IPS-18c (cell line): ENCODE measurements around the gene CBFA2T3.
"Not testable (repeated sequence)": the region's sequence is repeated elsewhere in the genome, so short reads cannot be mapped to it uniquely, and the experiment has no call there.

Experiments used
- H3K4me3 ChIP-seq: 2 replicates; pipeline ENCODE4 v1.7.0; 2013; ENCODE audit warnings: low read depth, mild to moderate bottlenecking, low read length, moderate library complexity; ENCODE audit not compliant: insufficient read depth
- H3K9me3 ChIP-seq: one replicate; pipeline ENCODE4 v1.6.1; 2013; ENCODE audit warnings: mild to moderate bottlenecking, low read length, moderate library complexity; ENCODE audit not compliant: control insufficient read depth, insufficient read depth

The CBFA2T3 gene

DNA sequence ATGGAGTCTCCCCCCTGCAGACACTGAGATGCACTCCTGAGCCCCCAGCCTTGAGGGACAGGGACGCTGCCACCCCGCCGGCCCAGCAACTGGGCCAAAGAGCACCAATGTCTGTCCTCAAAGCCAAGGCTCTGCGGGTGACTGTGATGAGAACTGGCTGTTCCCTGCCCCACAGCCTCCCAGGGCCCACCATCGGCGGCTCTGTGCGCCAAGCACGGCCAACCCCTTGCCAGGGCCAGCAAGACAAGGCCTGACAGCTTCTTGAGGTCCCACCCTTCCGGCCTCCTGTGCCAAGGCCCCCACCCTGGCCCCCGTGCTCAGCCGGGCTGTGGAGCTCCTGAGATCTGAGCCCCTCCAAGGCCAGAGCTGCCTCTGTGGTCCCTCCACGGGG, 76.3 kb downstream of the CBFA2T3 start:
- no peak overlapping the region for H3K4me3 ChIP-seq

DNA sequence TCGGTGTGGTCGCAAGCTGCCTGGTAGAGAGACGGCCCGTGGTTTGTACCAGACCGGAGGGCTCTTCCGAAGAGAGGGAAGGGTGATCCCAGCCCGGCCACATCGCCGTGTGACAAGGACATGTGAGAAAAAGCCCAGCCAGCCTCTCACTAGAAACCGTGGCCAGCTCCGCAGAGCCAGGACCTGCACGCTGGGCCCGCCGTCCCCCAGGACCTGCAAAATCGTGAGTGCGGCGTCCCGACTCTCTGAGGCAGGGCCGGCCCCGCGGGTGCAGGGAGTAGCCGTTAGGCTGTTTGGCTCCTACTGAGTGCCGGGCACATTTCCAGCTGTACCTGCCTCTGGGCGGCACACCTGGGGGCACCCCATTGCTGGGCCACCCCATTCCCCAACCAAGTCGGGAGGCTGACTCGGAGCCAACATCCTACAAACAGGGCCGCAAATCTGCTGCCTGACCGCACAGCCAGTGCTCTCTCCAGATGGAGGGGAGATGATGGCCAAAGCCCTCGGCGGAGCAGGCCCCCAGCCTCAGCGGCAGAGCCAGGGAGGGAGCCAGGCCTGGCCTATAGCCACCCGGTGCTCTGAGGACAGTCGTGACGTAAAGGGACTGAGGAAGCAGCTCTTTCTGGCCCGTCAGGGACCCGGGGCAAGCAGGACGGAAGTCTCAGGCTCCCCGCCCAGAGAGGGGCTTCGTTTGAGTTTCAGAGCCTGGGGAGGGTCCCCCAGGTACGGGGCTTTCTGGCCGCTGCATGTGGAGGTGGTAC, 76.9 kb downstream of the CBFA2T3 start:
- H3K9me3 ChIP-seq: no peaks in the 10 kb centered on the region
- H3K4me3 ChIP-seq: no peak overlapping the region

More for the DNA sequence above, 76.3 kb downstream of the CBFA2T3 start:
- H3K9me3 ChIP-seq: no peaks in the 10 kb centered on the region

DNA sequence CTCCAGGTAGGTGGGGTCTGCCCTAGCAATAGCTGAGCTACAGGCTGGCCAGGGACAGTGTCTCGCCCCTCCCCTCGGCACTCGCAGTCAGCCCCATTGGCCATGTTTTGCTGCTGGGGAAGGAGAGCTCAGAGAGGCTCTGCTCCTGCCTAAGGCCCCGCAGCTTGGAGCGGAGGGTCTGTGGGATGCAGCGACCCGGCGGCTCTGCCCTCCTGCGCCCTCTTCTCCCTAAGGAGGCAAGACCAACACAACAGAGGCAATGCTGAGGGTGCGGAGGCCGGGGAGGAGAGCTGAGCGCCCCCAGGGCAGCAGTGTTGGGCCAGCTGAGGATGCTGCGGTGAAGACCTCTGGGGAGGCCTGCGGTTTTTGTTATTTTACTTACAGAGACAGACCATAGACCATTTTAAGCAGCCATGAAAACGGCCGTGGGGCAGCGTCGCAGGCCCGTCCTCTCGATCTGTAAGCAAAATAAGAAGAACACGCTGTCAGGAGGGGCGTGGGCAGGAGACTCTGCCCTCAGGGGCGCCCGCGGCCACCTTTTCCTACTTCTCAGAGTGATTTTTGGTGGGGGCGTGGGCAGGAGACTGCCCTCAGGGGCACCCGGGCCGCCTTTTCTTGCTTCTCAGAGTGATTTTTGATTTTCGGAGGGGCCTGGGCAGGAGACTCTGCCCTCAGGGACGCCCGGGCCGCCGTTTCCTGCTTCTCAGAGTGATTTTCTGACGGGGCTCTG, 79.1 kb downstream of the CBFA2T3 start:
- Histone ChIP-seq H3K9me3 (no peaks in the 10 kb centered on the region), H3K4me3 (no peak overlapping the region)

DNA sequence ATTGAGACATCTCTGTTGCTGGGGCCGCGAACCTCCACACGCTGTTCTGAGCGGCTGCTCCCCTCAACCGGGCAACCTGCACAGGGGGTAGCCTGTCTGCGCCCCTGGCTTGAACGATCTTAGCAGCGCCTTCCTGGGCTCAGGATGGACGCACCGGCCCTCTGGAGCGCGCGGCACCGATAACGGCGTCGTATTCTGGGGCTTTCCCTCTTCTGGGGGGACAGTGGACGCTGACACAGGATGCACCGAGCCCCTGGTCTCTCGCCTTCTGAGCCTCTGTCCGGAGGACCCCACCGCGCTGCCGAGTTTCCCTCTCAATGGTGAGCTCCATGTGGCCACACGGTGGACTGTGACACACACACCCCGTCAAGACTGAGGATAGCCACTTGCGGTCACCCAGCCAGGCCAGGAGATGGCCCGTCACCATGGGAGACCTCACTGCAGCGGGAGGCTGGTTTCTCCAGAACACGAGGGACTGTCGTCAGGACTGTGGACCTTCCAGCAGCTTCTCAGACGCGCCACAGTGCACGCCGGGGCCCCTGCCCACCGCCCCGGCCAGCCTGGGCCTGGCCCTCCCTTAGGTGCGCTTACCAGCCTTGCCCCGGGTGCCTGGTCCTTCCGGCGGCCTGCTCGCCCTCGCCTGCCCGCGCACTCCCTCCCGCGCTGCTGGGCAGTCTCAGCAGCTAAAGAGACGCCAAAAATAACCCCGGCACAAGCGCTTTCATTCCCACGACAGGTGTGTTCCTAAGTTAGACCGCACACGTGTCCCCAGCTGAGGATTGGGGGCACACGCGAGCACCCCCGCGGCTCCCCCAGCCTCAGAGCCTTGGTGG, 80.6 kb downstream of the CBFA2T3 start:
- Histone ChIP-seq H3K9me3 (no peaks in the 10 kb centered on the region), H3K4me3 (no peak overlapping the region)

DNA sequence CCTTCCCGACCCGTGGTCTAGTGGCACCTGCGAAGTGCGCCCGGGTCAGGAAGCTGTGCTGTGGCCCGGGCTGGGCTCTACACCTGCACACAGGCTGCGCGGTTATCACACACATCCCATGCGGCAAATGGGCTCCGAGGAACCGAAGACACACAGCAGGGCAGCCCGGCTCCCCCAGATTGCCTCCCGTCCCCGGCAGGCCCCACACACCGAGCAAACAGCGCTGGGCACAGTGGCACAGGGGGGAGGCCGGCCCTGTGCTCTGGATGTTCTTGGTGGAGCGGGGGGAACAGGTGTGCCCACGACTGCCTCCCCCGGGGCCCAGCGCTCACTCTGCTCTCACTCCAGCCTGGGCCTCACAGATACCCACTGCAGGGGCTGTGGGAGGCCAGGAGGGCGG, 81.7 kb downstream of the CBFA2T3 start:
- H3K4me3 ChIP-seq: no peak overlapping the region
- no peaks in the 10 kb centered on the region for H3K9me3 ChIP-seq

DNA sequence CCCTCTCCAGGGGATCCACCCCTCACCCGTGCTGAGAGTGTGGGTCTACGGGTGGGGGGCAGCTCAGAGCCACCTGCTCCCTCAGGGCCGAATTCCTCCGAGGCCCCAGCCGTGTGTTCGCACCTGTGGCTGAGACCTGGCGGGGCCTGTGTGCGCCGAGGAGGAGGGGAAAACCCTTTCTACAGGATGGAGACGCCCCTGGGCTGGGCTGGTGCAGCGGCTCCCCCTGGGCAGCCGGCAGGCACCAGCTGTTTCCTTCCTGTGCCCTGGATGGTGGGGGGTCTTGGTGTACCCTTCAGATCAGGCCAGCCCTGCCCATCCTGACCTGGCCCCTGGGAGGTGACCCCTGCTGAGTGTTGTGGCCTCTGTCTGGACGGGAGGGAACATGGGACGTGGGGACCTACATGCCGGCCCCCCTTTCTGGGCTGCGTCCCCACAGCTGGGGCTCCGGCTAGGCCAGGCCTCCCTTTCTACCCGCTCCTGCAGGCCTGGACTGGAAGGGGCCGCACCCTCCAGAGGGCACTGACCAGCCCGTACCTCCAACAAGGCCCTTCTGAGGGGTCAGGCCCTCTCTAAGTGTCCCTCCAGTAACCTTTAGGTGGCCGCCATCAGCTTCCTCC, 82.2 kb downstream of the CBFA2T3 start:
- Histone ChIP-seq H3K4me3 (no peak overlapping the region), H3K9me3 (no peaks in the 10 kb centered on the region)

DNA sequence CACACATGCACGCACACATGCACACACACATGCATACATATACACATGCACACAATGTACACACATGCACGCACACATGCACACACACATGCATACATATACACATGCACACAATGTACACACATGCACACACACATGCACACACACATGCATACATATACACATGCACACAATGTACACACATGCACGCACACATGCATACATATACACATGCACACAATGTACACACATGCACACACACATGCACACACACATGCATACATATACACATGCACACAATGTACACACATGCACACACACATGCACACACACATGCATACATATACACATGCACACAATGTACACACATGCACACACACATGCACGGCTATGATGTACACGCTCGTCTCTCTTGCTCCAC, 82.7 kb downstream of the CBFA2T3 start:
- not testable (repeated sequence) for H3K9me3 ChIP-seq, H3K4me3 ChIP-seq

DNA sequence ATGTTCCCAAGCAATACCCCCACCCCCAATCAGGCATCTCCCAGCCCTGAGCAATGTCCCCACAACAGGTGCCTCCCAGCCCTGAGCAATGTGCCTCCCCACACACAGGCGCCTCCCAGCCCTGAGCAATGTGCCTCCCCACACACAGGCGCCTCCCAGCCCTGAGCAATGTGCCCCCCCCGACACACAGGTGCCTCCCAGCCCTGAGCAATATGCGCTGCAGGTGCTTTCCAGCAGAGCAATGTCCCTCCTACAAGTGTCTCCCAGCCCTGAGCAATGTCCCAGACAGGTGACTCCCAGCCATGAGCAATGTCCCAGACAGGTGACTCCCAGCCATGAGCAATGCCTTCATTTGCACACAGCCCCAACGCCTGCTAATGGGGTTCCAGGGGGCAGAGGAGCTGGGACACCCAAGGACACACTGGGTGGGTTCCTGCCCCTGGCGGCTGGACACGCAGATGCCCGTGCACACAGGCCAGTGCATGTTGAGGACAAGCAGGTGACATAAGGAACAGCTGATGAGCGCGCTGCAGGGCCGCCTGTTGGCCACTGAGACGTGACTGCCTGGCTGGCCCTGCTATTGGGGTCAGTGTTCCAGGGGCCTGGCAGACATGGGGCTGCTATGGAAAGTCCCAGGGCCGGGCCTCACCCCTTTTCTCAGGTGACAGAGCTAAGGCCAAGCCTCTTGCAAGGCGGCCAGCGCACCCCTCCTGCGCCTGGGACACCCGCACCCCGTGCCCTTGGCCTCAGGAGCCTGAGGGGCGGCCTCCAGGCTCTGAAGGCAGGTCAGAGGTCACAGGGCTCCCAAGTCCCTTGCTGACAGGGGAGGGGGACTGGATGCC, 83.7 kb downstream of the CBFA2T3 start:
- no peak overlapping the region for H3K4me3 ChIP-seq
- no peaks in the 10 kb centered on the region for H3K9me3 ChIP-seq

DNA sequence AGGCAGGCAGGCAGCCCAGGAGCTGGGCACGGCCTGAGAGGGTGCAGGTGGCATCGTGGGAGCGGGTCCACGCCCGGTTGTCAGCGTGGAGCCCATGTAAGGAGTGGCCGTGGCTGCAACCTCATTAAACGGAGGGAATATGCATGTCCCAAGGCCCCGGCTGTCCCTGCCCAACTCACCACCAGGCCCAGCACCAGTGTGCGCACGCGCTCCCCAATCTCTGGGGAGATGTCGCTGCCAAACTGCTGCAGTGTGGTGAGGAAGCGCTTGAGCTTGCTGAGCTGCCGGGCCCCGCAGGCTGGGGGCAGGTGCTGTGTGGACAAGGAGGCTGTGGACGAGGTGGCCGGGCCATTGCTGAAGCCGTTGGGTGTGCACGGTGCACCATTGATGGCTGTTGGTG, 84.9 kb downstream of the CBFA2T3 start:
- no peak overlapping the region for H3K4me3 ChIP-seq
- H3K9me3 ChIP-seq: no peaks in the 10 kb centered on the region

DNA sequence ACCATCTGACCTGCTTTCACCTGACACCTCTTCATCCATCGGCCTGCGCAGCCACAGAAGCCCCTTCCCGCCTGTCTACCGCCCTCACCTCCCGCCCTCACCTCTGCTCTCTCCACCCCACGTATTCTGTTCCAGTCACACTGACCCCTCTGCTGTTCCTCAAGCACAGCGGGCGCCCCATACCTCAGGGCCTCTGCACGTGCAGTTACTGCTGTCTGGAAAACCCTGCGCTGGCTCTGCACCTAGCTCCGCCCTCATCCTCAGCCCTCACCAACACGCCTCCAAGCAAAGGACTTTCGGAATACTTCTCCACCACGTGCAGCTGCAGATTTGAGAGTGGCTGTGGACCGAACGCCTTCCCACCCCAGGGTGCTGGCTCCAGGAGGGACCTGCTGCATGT, 85.9 kb downstream of the CBFA2T3 start:
- H3K4me3 ChIP-seq: no peak overlapping the region
- H3K9me3 ChIP-seq: no peaks in the 10 kb centered on the region

DNA sequence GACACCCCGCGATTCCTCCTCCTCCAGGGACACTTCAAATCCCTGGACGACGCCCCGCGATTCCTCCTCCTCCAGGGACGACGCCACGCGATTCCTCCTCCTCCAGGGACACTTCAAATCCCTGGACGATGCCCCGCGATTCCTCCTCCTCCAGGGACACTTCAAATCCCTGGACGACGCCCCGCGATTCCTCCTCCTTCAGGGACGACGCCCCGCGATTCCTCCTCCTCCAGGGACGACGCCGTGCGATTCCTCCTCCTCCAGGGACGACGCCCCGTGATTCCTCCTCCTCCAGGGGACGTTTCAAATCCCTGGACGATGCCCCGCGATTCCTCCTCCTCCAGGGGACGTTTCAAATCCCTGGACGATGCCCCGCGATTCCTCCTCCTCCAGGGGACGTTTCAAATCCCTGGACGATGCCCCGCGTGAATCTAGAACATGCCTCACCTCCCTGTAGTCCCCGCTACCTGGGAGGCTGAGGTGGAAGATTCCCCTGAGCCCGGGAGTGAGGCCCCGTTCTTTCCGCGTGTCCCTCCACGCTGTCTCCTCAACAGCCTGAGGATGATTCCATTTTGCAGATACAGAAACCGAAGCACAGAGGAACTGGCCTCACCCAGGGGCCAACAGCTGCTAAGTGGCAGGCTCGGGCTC, 87.2 kb downstream of the CBFA2T3 start:
- not testable (repeated sequence) for H3K9me3 ChIP-seq, H3K4me3 ChIP-seq

DNA sequence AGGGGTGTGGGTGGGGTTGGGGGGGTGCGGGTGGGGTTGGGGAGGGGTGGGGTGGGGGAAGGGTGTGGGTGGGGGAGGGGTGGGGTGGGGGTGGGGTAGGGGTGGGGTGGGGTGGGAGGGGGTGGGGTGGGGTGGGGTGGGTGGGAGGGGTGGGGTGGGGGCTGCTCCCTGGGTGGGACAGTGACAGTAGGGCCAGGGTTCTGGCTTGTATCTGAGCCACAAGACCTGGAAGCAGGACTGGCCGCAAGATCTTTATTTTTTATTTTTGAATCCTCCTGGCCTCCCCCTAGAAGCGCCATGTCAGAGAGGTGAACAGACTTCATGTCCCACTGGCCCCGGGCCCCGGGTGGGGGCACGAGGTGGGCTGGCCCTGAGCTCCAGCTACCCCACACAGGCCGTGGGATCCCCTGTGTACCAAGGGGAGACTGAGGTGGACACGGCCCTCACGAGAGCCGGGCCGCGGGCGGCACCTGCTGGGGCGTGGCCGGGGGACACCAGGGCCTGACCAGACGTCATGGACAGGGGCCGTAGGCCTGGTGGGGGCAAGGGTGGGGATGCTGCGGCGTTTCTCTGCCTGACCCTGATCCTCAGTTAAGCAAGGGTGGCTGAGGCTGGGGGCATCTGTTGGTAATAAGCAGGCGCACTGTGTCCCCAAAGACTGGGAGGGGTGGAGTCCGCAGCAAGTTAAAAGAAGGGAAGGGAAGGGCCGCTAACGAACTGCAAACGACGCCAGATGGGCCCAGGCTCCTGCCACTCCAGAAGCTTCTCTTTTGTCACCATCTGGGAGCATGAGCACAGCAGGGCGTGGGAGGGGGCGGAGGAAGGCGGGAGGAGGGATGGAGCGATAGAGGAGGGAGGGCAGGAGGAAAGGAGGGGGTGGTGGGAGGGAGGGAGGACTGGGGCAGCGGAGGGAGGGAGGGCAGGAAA, 88.3 kb downstream of the CBFA2T3 start:
- H3K9me3 ChIP-seq: no peaks in the 10 kb centered on the region

DNA sequence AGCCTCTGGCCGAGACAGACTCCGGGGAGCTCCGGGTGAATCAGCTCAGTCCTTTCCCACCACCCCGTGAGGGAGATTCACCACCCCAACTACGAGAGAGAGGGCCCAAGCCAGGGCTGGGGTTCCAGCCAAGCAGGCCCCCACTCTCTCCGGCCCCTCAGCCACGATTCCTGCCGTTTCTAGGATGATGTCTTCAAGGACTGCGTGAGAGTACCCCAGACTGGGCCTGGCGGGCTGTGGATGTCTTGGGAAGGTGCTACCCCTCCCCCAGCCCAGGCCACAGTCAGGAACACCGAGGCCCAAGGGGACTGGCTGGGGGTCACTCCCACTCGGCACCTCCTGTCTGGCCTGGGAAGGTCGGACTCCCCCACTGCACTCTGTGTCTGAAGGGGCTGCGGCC, 89.0 kb downstream of the CBFA2T3 start:
- Histone ChIP-seq H3K9me3 (no peaks in the 10 kb centered on the region), H3K4me3 (no peak overlapping the region)

More for the DNA sequence above, 88.3 kb downstream of the CBFA2T3 start:
- no peak overlapping the region for H3K4me3 ChIP-seq

DNA sequence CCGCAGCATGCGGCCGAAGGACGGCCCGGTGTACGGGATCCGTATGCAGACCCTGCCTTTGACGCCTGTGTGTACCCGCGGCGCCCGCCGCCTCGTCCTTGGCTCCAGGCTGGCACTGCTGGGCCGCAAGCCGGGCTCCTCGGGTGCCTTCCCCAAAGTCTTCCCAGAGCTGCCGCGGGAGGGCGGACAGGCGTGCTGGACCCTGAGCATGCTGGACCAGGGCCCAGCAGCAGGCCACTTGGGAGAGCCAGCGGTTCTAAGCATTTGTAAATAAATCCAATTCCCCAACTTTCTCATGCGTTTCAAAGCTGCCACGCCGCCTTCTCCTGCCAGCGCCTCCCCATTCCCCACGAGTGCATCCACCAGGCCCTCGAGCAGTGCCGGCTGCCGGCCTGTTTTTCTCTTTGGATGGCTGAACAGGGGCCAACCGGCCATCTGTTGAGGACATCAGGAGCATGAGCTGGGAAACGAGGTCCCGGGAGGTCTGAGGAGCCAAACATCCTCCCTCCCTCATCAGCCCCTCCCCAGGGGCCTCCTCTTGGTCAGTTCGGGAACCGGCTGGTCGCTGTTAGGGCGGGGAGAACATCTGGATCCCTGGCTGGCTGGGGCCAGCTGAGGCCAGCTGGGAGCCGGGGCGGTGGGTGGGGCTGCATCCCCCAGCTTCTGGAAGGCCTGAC, 90.0 kb downstream of the CBFA2T3 start:
- H3K9me3 ChIP-seq: no peaks in the 10 kb centered on the region
- no peak overlapping the region for H3K4me3 ChIP-seq

DNA sequence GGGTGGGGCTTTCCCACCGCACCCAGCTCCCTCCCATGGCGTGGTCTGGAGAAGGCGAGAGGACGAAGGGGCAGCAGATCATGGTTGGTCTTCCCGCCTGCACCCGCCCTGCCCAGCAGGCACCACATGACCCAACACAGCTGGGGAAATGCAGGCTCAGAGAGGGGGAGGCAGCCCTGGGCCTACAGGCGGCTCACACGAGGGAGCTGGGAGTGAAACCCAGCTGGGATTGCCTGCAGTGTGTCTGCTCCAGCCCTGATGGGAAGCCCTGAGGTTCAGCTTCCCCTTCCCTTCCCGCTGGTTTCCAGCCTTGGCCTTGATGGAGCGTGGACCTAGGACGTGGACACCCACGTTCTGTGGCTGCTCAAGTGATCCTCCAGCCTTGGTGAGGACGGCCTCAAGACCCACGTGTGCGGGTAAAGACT, 90.6 kb downstream of the CBFA2T3 start:
- H3K9me3 ChIP-seq: no peaks in the 10 kb centered on the region

More for the DNA sequence above, 90.6 kb downstream of the CBFA2T3 start:
- H3K4me3 ChIP-seq: no peak overlapping the region
